Stimulated activated CD8-positive, alpha-beta memory T cell treated with anti-CD3 and anti-CD28 coated beads, Interleukin-15, amount 100 ng/mL, for 48 hours (primary cell): ENCODE data around the gene ATRX.
"Not testable (repeated sequence)": the region's sequence is repeated elsewhere in the genome, so short reads cannot be mapped to it uniquely, and the experiment has no call there.

ENCODE experiments used
- DNase-seq, 2 donors: peaks; one replicate each; pipeline ENCODE4 v3.0.0-alpha.2; 2020; ENCODE audit warnings: low read depth in 2 of 2

ATRX gene, protein sequence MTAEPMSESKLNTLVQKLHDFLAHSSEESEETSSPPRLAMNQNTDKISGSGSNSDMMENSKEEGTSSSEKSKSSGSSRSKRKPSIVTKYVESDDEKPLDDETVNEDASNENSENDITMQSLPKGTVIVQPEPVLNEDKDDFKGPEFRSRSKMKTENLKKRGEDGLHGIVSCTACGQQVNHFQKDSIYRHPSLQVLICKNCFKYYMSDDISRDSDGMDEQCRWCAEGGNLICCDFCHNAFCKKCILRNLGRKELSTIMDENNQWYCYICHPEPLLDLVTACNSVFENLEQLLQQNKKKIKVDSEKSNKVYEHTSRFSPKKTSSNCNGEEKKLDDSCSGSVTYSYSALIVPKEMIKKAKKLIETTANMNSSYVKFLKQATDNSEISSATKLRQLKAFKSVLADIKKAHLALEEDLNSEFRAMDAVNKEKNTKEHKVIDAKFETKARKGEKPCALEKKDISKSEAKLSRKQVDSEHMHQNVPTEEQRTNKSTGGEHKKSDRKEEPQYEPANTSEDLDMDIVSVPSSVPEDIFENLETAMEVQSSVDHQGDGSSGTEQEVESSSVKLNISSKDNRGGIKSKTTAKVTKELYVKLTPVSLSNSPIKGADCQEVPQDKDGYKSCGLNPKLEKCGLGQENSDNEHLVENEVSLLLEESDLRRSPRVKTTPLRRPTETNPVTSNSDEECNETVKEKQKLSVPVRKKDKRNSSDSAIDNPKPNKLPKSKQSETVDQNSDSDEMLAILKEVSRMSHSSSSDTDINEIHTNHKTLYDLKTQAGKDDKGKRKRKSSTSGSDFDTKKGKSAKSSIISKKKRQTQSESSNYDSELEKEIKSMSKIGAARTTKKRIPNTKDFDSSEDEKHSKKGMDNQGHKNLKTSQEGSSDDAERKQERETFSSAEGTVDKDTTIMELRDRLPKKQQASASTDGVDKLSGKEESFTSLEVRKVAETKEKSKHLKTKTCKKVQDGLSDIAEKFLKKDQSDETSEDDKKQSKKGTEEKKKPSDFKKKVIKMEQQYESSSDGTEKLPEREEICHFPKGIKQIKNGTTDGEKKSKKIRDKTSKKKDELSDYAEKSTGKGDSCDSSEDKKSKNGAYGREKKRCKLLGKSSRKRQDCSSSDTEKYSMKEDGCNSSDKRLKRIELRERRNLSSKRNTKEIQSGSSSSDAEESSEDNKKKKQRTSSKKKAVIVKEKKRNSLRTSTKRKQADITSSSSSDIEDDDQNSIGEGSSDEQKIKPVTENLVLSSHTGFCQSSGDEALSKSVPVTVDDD (N-terminal part only)

GRCh38 chrX:77785486-77786364 lies at the start of gene ATRX:
Gene ATRX, minus strand, starts transcription at chrX:77786216. Its CDS starts 215 bp downstream, at chrX:77786001.
- peak; percentile 54 to 61 for DNase-seq

GRCh38 chrX:77831544-77831943 lies 45.5 kb upstream of the ATRX start:
- DNase-seq: not testable (repeated sequence)

GRCh38 chrX:77821989-77822388 lies 36.0 kb upstream of the ATRX start:
- DNase-seq: not testable (repeated sequence)

- no peak for DNase-seq
Measured at GRCh38 chrX:77820091-77820727, 34.2 kb upstream of the ATRX start.

- DNase-seq: no peak
Measured at GRCh38 chrX:77814210-77814609, 28.2 kb upstream of the ATRX start.

GRCh38 chrX:77802201-77802600 lies 16.2 kb upstream of the ATRX start:
- no peak for DNase-seq

DNA sequence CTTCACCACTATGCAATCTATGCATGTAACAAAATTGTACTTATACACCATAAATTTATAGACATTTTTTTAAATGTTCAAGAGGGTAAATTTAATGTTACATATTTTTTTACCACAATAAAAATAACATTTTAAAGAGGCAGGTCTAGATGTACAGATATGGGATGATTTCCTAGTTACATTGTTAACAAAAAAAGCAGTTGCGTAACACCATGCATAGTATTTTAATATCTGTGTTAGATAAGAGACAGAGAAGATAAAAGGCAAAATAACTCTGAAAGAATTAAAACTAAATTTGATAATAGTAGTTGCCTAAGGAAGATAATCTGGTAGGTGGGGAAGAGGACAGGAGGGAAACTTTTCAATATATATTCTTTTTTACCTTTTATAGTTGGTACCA lies 9.1 kb upstream of the ATRX start:
- no peak for DNase-seq

DNA sequence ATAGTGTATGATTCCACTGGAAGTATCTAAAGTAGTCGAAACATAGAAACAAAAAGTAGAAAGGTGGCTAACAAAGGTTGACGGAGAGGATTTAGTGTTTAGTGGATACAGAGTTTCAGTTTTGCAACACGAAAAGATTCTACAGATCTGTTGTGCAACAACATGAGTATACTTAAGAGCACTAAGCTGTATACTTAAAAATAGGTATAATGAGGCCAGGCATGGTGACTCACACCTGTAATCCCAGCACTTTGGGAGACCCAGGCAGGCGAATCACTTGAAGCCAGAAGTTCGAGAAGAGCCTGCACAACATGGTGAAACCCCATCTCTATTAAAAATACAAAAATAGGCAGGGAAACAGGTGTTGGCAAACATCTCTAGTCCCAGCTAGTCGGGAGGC lies 7.9 kb upstream of the ATRX start:
- DNase-seq: no peak

DNA sequence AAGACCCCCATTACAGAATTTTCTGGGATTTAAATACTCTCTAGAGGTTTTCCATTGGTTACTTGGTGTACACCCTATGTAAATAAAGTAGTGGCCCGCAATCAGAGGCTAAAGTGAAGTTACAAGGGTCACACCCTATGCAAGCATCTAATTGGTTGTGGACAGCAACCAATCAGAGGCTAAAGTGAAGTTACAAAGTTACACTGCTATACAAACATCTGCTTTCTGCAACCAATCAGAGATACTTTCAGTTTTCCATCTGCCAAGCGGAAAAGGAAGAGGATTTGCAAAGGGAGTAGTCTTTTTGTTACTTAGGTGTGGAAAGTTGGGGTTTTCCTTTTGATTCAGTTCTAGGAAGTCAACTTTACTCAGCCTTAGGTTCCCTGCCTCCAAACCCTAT lies 2.0 kb upstream of the ATRX start:
- DNase-seq: no peak

DNA sequence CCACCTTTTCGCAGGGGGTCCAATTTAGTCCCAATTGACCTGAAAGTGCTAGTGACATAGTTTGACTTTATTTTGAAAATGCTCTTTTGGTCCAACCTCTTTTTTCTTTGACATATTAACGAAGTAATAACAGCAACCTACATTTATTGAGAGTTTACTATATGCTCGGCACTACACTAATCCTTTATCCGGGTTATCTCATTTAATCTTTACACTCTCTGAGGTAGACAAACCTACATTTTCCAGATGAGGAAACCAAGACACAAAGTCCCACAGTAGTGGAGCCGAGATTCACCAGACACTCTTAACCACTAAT lies 307 bp upstream of the ATRX start:
- DNase-seq: no peak

GRCh38 chrX:77779695-77780094 lies 6.3 kb downstream of the ATRX start:
- no peak for DNase-seq

DNA sequence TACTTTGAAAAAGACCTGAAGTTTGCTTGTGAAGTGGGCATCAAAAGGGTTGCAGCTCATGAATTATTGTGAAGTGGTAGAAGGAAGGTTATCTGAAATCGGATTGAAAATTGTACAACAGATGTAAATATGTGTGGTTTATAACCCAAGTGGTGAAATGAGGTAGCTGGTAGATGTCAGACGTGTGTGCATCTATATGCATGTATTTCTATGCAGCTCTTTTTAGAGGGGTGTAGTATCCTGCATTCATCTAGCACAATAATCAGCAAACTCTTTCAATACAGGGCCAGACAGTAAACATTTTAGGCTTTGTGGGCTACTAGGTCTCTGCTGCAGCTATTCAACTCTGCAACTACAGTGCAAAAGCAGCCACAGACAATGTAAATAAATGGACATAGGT lies 9.4 kb downstream of the ATRX start:
- no peak for DNase-seq

- DNase-seq: no peak
Measured at GRCh38 chrX:77771601-77772000, 14.4 kb downstream of the ATRX start.

DNA sequence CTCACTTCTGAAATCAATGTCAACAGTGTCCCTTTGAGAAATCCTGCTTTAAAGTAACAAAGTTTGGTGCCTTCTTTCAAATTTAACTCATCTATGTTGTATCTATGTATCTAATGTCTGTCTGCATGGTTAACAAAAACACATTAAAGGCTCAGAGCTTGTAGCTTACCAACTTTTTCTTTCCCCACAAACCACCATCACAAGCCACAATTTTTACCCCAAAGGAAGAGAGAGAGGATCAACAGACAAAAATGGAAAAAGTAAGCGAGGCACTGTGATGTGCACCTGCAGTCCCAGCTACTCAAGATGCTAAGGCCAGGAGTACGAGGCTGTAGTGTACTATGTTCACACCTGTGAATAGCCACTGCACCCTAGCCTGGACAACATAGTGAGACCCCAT lies 17.2 kb downstream of the ATRX start:
- DNase-seq: no peak

- not testable (repeated sequence) for DNase-seq
Measured at GRCh38 chrX:77766212-77766611, 19.8 kb downstream of the ATRX start.

DNA sequence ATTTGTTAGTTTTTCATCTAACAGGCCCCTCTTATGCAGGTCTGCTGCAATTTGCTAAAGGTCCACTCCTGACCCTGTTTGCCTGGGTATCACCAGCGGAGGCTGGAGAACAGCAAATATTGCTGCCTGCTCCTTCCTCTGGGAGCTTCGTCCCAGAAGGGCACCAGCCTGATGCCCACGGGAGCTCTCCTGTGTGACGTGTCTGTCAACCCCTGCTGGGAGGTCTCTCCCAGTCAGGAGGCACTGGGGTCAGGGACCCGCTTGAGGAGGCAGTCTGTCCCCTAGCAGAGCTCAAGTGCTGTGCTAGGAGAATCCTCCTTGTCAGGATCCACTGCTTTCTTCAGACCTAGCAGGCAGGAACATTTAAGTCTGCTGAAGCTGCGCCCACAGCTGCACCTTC lies 30.5 kb downstream of the ATRX start:
- no peak for DNase-seq

- DNase-seq: not testable (repeated sequence)
Measured at GRCh38 chrX:77753942-77754341, 32.1 kb downstream of the ATRX start.

DNA sequence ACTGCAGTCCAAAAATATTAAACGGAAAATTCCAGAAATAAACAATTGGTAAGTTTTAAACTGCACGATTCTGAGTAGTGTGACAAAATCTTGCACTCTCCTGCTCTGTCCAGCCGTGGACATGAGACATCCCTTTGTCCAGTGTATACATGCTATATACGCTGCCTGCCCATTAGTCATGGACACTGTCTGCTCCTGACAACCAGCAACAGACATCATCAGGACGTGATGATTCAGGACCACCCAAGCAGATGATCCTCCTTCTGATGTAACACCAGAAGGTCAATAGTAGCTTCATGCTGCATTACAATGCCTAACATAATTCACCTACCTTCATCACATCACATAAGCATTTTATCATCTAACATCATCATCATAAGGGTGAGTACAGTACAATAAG lies 36.3 kb downstream of the ATRX start:
- DNase-seq: no peak

GRCh38 chrX:77743720-77744119 lies 42.3 kb downstream of the ATRX start:
- DNase-seq: no peak

DNA sequence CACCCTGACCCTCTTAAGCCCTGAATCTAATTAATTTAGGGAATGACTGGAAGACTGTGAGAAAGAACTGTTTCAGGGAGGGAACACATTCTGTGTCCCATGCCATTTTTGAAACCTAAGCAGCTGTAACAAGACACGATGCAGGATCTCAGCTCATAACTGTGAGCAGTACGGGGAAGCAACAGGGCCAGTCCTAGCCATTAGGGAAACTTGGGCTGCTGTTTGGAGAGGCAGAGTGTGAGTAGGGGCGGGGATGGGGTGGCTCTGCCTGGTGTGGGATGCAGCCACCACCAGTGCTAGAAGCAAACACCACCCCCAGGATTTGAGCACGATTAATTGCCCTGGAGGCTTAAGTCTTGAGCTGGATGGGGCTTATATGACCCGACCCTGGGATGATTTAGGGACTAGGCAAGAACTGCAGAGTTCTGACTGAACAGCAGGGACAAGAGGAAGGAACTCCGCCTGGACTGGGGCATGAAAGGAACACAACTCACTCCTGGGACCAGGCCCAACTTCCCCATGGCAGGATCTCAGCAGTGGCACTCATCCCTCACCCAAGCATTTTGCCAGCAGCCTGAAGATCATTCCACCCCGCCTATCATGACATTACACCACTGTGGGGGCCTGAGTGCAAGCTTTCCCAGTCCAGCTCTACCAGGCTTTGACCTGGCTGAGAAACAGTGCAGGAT lies 43.1 kb downstream of the ATRX start:
- DNase-seq: no peak
